ENCODE measurements around the gene ZMYND10.

Gene ZMYND10

DNA sequence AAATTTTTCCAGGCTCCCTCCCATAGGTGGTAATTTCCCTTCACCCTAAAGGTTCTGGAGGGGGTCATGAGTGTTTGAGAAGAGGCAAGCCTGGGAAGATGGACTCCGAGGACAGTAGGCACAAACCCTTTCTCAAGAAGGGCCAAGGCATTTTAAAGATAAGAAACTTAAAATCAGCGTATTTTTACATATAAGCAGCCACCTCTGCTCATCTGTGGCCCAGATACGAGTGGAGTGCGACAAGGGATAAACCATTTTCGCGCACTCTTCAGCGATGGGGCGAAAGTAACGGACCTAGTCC lies 5.4 kb downstream of the ZMYND10 start:
- TF ChIP-seq, protein P1, sequence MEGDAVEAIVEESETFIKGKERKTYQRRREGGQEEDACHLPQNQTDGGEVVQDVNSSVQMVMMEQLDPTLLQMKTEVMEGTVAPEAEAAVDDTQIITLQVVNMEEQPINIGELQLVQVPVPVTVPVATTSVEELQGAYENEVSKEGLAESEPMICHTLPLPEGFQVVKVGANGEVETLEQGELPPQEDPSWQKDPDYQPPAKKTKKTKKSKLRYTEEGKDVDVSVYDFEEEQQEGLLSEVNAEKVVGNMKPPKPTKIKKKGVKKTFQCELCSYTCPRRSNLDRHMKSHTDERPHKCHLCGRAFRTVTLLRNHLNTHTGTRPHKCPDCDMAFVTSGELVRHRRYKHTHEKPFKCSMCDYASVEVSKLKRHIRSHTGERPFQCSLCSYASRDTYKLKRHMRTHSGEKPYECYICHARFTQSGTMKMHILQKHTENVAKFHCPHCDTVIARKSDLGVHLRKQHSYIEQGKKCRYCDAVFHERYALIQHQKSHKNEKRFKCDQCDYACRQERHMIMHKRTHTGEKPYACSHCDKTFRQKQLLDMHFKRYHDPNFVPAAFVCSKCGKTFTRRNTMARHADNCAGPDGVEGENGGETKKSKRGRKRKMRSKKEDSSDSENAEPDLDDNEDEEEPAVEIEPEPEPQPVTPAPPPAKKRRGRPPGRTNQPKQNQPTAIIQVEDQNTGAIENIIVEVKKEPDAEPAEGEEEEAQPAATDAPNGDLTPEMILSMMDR (IDR thresholded peaks at IDR 0.05): no peak
- Histone ChIP-seq H3K27ac (peak overlapping the region; percentile 82 to 99), H3K4me3 (peak overlapping the region; percentile 73)
- DNase-seq (ENCODE audit: low spot score): no peak

DNA sequence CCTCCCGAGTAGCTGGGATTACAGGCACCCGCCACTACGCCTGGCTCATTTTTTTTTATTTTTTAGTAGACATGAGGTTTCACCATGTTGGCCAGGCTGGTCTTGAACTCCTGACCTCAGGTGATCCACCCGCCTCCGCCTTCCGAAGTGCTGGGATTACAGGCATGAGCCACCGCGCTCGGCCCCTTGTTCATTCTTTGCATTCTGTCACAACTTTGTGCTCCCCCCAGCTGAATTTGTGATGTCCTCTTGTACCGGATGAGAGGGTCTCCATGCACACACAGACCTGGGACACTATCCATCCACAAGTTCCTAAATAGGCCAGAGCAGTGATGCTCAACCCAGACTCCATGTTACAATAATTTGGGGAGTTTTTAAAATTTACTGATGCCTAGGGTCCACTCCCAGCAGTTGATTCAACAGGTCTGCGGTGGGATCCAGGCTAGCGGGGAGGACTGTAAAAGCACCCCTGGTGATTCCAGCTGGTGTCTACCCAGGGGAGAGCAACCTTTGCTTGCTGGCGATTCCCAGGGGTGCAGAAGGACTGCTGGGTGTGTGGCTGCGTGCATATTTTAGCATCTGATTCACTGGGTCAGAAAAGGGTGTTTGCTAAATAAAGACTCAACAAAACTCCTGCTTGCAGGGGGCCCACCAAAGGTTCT lies 5.9 kb downstream of the ZMYND10 start:
- TF ChIP-seq, protein P1 (IDR thresholded peaks at IDR 0.05): no peak
- H3K4me3 ChIP-seq: peak overlapping the region; percentile 73
- no peak for DNase-seq (ENCODE audit: low spot score)
- H3K27ac ChIP-seq: peak overlapping the region; percentile 82 to 99

- DNase-seq (ENCODE audit: low spot score): no peak
These were observed 6.6 kb downstream of the ZMYND10 start for GRCh38 chr3:50338965-50339364.

DNA sequence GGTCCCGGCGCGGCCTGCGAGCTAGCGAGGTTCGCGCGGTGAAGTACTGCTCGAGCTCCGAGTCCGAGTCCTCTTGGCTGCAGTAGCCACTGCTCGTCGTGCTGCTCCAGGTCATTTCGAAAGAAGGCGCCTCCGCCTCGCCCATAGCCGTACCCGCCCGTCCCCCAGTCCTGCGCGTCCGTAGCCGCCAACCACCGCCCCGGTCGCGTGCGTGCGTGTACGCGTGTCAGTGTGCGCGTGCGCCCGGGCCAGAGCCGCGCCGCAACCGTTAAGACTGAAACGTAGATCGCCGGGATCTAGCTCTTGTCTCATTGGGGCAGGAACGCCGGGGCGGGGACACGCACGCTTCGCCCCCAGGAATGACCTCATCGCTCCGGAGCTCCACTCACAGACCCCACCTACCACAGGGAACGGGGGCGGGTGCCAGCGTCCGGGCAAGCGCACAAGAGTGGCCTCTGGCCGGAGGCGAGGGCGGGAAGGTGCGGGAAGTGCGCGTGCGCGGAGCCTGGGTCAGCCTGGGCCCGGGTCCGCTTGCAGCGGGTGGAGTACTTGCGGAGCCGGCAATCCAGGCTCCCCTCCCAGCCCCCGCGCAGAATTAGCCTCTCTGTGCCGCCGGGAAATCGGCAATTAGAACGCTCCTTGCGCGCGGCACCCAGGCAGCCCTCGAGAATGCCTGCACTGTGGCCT lies 8.2 kb downstream of the ZMYND10 start:
- DNase-seq (ENCODE audit: low spot score): peak; percentile 100
- Histone ChIP-seq H3K27ac (peak overlapping the region; percentile 95 to 99), H3K4me3 (peak overlapping the region; percentile 91)
- TF ChIP-seq, protein P1 (IDR thresholded peaks at IDR 0.05): no peak

More at GRCh38 chr3:50338965-50339364, 6.6 kb downstream of the ZMYND10 start:
- TF ChIP-seq, protein P1 (IDR thresholded peaks at IDR 0.05): no peak
- Histone ChIP-seq H3K27ac (peak overlapping the region; percentile 95 to 99), H3K4me3 (peak overlapping the region; percentile 91)

DNA sequence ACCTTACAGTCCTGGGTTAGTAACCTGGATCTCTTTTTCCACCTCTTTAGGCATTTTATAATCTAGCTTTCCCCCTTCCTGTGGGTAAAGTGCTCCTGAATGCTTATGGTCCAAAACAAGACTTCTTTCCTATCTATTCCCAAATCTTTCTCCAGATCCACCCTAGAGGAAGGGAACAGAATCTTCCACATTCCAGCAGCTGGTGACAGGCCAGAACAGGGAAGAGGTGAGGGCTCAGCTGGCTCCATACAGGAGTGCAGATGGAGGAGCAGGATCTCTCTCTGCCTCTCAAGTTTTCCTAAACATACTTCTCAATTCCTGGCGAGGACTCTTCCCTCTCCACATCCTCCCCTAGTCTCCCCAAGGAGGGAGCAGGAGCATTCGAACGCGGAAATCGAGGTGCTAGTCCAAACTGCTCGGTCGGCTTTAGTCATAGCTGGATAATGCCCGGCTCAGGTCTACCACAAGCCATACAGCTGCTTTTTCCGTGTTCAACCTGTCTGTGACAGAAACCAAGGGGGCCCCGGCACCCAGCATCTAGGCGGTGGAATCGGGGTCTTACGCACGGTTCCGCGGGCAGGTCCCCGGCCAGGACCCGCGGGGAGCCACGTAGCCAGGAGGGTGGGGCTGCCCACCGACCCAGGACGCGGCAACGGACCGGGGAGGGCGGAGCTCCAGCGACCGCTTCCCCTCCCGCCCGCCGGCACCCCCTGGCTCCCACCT lies 8.9 kb downstream of the ZMYND10 start:
- no peak for DNase-seq (ENCODE audit: low spot score)
- TF ChIP-seq, protein P1 (IDR thresholded peaks at IDR 0.05): no peak
- Histone ChIP-seq H3K27ac (peak overlapping the region; percentile 95 to 99), H3K4me3 (peak overlapping the region; percentile 91)

- TF ChIP-seq, protein P1 (IDR thresholded peaks at IDR 0.05): no peak
- peak overlapping the region; percentile 43 for H3K4me3 ChIP-seq
- H3K27ac ChIP-seq: peak overlapping the region; percentile 91 to 95
- DNase-seq (ENCODE audit: low spot score): no peak
These were observed 11.0 kb downstream of the ZMYND10 start for GRCh38 chr3:50334339-50335075.

All from coronary artery (tissue), 2 donors.